Measurements from ENCODE around the gene NLGN1. TPM values are rescaled to one million over a fixed set of nuclear protein-coding genes. Genes with fewer than 3 reads are reported as not detected.

The NLGN1 gene
- polyA plus RNA-seq, 2 of the 4 experiments (the other 2 are of a cell fraction) = not detected

DNA sequence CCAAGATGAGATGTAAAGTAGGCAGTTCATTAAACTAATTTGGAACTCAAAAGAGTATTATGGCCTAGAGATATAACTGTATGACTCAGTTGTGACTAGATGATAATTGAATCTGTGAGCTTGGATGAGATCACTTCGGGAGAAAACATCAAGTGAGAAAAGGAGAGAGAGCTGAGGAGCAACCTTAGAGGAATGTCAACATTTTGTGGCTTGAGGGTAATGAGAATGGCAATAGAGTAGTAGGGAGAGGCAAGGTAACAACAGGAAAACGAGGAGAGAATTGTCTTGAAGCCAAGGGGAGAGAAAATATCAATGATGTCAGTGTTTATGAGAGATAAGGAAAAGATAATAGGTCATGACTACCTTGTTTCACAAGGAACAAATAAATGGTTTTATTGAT is 580.2 kb downstream of the NLGN1 start:
- ChIA-PET POLR2A (no interaction called here), CTCF (no interaction called here)
- no peaks in the 10 kb centered on the region for H3K4me1 ChIP-seq
- ATAC-seq (no peak), DNase-seq (ENCODE audit: low read depth in 1 of 2, low spot score in 1 of 2) (no peak), FAIRE-seq (no peak)
- no peak overlapping the region for H3K27ac ChIP-seq
- whole genome bisulfite sequencing (ENCODE audit: missing lambda C conversion rate) = 2% methylated on average over 2 of the region's 2 CpGs
- TF ChIP-seq, protein P1, sequence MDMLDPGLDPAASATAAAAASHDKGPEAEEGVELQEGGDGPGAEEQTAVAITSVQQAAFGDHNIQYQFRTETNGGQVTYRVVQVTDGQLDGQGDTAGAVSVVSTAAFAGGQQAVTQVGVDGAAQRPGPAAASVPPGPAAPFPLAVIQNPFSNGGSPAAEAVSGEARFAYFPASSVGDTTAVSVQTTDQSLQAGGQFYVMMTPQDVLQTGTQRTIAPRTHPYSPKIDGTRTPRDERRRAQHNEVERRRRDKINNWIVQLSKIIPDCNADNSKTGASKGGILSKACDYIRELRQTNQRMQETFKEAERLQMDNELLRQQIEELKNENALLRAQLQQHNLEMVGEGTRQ (IDR thresholded peaks at IDR 0.05) = no peak
- TF ChIP-seq CHD2 (IDR thresholded peaks at IDR 0.05; ENCODE audit: low read length, partially characterized antibody) = no peak
- TF ChIP-seq FOSB (CRISPR knock-in tag; IDR thresholded peaks at IDR 0.05) = no peak
- TF ChIP-seq HOXB5 (CRISPR knock-in tag; IDR thresholded peaks at IDR 0.05) = no peak
- no peak for TF ChIP-seq RCOR1 (IDR thresholded peaks at IDR 0.05; ENCODE audit: low read depth, low read length)
- no peak for TF ChIP-seq NPAS2 (CRISPR knock-in tag; IDR thresholded peaks at IDR 0.05; ENCODE audit: borderline replicate concordance)
- TF ChIP-seq EHF (CRISPR knock-in tag; IDR thresholded peaks at IDR 0.05) = no peak
- no peak for TF ChIP-seq NR3C1 (IDR thresholded peaks at IDR 0.05)
- TF ChIP-seq FOSL2 (IDR thresholded peaks at IDR 0.05) = no peak
- no peak for TF ChIP-seq FOSL2 (CRISPR knock-in tag; IDR thresholded peaks at IDR 0.05)
- TF ChIP-seq PHF8 (IDR thresholded peaks at IDR 0.05; ENCODE audit: borderline replicate concordance, low read depth) = no peak
- TF ChIP-seq TP53 (CRISPR knock-in tag; IDR thresholded peaks at IDR 0.05) = no peak
- no peak for TF ChIP-seq HOXA7 (CRISPR knock-in tag; IDR thresholded peaks at IDR 0.05)
- no peak overlapping the region for H3K4me3 ChIP-seq
- H3K4me2 ChIP-seq = no peak overlapping the region
- H3K9me3 ChIP-seq = no peaks in the 10 kb centered on the region

DNA sequence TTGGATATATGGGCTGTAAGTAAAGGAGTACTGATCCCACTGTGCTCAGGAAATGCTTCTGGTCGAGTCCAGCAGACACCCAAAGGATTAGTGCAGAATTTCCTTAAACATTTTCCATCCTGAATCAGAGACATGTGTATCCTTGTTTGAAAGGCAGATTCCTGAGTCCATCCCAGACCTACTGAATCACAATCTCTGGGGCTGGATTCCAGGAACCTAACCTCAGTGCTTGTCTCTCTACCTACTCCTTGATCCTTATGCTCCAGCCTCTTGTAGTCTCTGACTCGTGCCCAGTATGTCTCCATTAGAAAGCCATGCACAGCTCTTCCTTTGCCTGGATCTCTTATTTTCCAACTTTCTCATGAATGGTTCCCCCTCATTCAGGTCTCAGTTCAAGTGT is 585.8 kb downstream of the NLGN1 start:
- no peaks in the 10 kb centered on the region for H3K4me1 ChIP-seq
- DNase-seq (ENCODE audit: low read depth in 1 of 2, low spot score in 1 of 2) (no peak), ATAC-seq (no peak), FAIRE-seq (no peak)
- no peak overlapping the region for H3K4me2 ChIP-seq
- no peak overlapping the region for H3K27ac ChIP-seq
- CTCF ChIA-PET = no interaction called here
- no peaks in the 10 kb centered on the region for H3K9me3 ChIP-seq
- POLR2A ChIA-PET = no interaction called here
- TF ChIP-seq POLR2AphosphoS2 (conservative IDR thresholded peaks at IDR 0.05; ENCODE audit: low read length) = no peak
- no peak for TF ChIP-seq BHLHE40 (IDR thresholded peaks at IDR 0.05; ENCODE audit: low read depth, low read length)
- no peak for TF ChIP-seq POLR2A (IDR thresholded peaks at IDR 0.05; ENCODE audit: low read length)
- WGBS (ENCODE audit: missing lambda C conversion rate) = 4% methylated on average over 2 of the region's 2 CpGs
- H3K4me3 ChIP-seq = no peak overlapping the region

DNA sequence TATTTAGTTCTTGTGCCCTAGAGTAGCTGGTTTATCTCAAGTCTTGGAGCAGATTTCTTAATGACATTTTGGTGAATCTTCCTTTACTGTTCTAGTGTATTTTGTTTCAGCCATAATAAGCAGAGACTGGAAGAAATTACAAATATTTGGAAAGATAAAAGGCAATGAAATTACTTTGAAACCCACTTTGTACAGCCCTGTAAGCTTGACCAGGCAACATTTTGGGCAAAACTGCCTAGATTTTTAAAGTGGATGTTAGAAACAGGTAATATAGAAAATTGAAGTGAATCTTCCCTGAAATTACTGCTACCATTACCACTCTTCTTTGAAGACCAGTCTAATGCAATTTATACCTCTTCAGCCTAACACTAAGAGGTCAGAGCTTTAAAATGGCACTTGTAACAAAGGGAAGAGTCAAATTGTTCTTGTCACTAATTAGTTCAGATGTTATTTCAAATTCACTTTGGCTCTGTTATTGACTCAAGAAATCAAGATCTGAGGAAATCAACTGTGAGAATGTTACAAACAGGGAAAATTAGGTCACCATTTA is 589.4 kb downstream of the NLGN1 start:
- no peak overlapping the region for H3K27ac ChIP-seq
- no peak for ATAC-seq
- no peak for TF ChIP-seq HOXB13 (CRISPR knock-in tag; IDR thresholded peaks at IDR 0.05; ENCODE audit: low read depth)
- no peak for TF ChIP-seq CBX8 (IDR thresholded peaks at IDR 0.05)
- no peak for TF ChIP-seq JUN (IDR thresholded peaks at IDR 0.05)
- TF ChIP-seq JUNB (IDR thresholded peaks at IDR 0.05) = no peak
- TF ChIP-seq, protein P2, sequence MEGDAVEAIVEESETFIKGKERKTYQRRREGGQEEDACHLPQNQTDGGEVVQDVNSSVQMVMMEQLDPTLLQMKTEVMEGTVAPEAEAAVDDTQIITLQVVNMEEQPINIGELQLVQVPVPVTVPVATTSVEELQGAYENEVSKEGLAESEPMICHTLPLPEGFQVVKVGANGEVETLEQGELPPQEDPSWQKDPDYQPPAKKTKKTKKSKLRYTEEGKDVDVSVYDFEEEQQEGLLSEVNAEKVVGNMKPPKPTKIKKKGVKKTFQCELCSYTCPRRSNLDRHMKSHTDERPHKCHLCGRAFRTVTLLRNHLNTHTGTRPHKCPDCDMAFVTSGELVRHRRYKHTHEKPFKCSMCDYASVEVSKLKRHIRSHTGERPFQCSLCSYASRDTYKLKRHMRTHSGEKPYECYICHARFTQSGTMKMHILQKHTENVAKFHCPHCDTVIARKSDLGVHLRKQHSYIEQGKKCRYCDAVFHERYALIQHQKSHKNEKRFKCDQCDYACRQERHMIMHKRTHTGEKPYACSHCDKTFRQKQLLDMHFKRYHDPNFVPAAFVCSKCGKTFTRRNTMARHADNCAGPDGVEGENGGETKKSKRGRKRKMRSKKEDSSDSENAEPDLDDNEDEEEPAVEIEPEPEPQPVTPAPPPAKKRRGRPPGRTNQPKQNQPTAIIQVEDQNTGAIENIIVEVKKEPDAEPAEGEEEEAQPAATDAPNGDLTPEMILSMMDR (IDR thresholded peaks at IDR 0.05) = no peak
- no peak for TF ChIP-seq TFCP2L1 (CRISPR knock-in tag; IDR thresholded peaks at IDR 0.05)
- TF ChIP-seq RCOR1 (IDR thresholded peaks at IDR 0.05; ENCODE audit: low read depth, low read length) = no peak
- TF ChIP-seq CBX2 (IDR thresholded peaks at IDR 0.05; ENCODE audit: borderline replicate concordance, low read depth) = no peak
- no peak for TF ChIP-seq POLR2AphosphoS2 (conservative IDR thresholded peaks at IDR 0.05; ENCODE audit: low read length)
- TF ChIP-seq NFE2L2 (conservative IDR thresholded peaks at IDR 0.05; ENCODE audit: low read length) = no peak
- no peak for TF ChIP-seq SMC3 (IDR thresholded peaks at IDR 0.05)
- TF ChIP-seq ZSCAN20 (CRISPR knock-in tag; IDR thresholded peaks at IDR 0.05) = no peak
- no peak for TF ChIP-seq TP53 (CRISPR knock-in tag; IDR thresholded peaks at IDR 0.05)
- ChIA-PET CTCF (no interaction called here), POLR2A (no interaction called here)
- FAIRE-seq = no peak
- no peak for DNase-seq (ENCODE audit: low read depth in 1 of 2, low spot score in 1 of 2)
- H3K4me3 ChIP-seq = no peak overlapping the region
- no peak overlapping the region for H3K4me2 ChIP-seq
- H3K4me1 ChIP-seq = no peaks in the 10 kb centered on the region
- no peaks in the 10 kb centered on the region for H3K9me3 ChIP-seq
